H1 (cell line): Measurements from ENCODE around the gene LAMTOR3. TPM values are rescaled to one million over a fixed set of nuclear protein-coding genes. Genes with fewer than 3 reads are reported as not detected.
"Not testable (repeated sequence)": the region's sequence is repeated elsewhere in the genome, so short reads cannot be mapped to it uniquely, and the experiment has no call there.

Source experiments
- CTCF ChIA-PET: fragments of 300-600 bp; sonication (Branson Sonifier 250); formaldehyde crosslinking; loops from one replicate; lab custom pipeline; 2021; ENCODE audit not compliant: partially characterized antibody; lab: Charles Lee
- POLR2A ChIA-PET: fragments of 300-600 bp; sonication (Branson Sonifier 250); formaldehyde crosslinking; loops from one replicate; lab custom pipeline; 2021; ENCODE audit warnings: inconsistent platforms; ENCODE audit not compliant: partially characterized antibody; lab: Charles Lee
- DNase-seq, 2 experiments: peaks; one replicate each; pipeline versions ENCODE4 v3.0.0 to v3.0.0-alpha.2; 2010 to 2022; ENCODE audit warnings: low spot score in 2 of 2, low read depth in 1 of 2, mixed read lengths in 1 of 2
- FAIRE-seq: peaks from 2 replicates; lab custom pipeline; 2011; peaks lifted over from hg19 to GRCh38; lab: Jason Lieb, UNC
- H2AFZ ChIP-seq: 2 replicates; pipeline ENCODE4 v1.8.1; 2012; ENCODE audit warnings: low read length, inconsistent platforms
- H2AK5ac ChIP-seq: 2 replicates; pipeline ENCODE4 v1.6.1; 2013; ENCODE audit warnings: low read depth, low read length
- H2BK120ac ChIP-seq: replicated peaks from 2 replicates; pipeline ENCODE3; 2013; ENCODE audit warnings: low read depth, low read length, inconsistent platforms
- H2BK12ac ChIP-seq: 2 replicates; pipeline ENCODE4 v1.6.1; 2013; ENCODE audit warnings: low read depth, low read length
- H2BK15ac ChIP-seq: 2 replicates; pipeline ENCODE4 v1.6.1; 2013; ENCODE audit warnings: low read length
- H2BK20ac ChIP-seq: 2 replicates; pipeline ENCODE4 v1.6.1; 2013; ENCODE audit warnings: low read length
- H2BK5ac ChIP-seq: 2 replicates; pipeline ENCODE4 v1.6.1; 2013; ENCODE audit warnings: low read depth, low read length
- H3K14ac ChIP-seq: 2 replicates; pipeline ENCODE4 v1.6.1; 2013; ENCODE audit warnings: inconsistent platforms; ENCODE audit not compliant: insufficient read length
- H3K18ac ChIP-seq: 2 replicates; pipeline ENCODE4 v1.6.1; 2013; ENCODE audit warnings: low read length; ENCODE audit errors: extremely low read depth
- H3K23ac ChIP-seq: 2 replicates; pipeline ENCODE4 v1.6.1; 2013; ENCODE audit warnings: inconsistent platforms; ENCODE audit not compliant: insufficient read length
- H3K23me2 ChIP-seq: 2 replicates; pipeline ENCODE4 v1.6.1; 2013; ENCODE audit warnings: low read depth, low read length
- H3K27ac ChIP-seq: 2 replicates; pipeline ENCODE4 v1.6.1; 2011; ENCODE audit warnings: low read depth, low read length, inconsistent platforms
- H3K27me3 ChIP-seq, 4 experiments: replicated peaks in 1 of 4; 1 replicate in 1 of 4; 2 replicates in 3 of 4; pipeline versions ENCODE4 v1.6.1 to v1.8.1; 2011 to 2013; ENCODE audit warnings: low read length in 3 of 4, mild to moderate bottlenecking in 3 of 4, inconsistent platforms in 2 of 4, mixed read lengths in 2 of 4, moderate library complexity in 1 of 4; ENCODE audit not compliant: control insufficient read depth in 3 of 4, insufficient read depth in 3 of 4; ENCODE audit errors: extremely low read depth in 1 of 4
- H3K36me3 ChIP-seq, 4 experiments: 2 replicates each; pipeline versions ENCODE4 v1.6.1 to v1.8.1; 2011 to 2013; ENCODE audit warnings: mild to moderate bottlenecking in 4 of 4, low read length in 3 of 4, moderate library complexity in 2 of 4, control low read depth in 1 of 4, inconsistent platforms in 1 of 4; ENCODE audit not compliant: insufficient read depth in 4 of 4, control insufficient read depth in 2 of 4
- H3K4ac ChIP-seq: replicated peaks from 2 replicates; pipeline ENCODE3; 2013; ENCODE audit warnings: low read length, low read depth, mixed read lengths, inconsistent platforms; ENCODE audit not compliant: insufficient read length
- H3K4me1 ChIP-seq, 4 experiments: replicated peaks in 1 of 4; 1 replicate in 1 of 4; 2 replicates in 3 of 4; pipeline versions ENCODE4 v1.6.1 to v1.8.1; 2011 to 2013; ENCODE audit warnings: low read length in 3 of 4, inconsistent platforms in 2 of 4, mixed read lengths in 1 of 4; ENCODE audit not compliant: insufficient read depth in 4 of 4, control insufficient read depth in 3 of 4
- H3K4me2 ChIP-seq, 2 experiments: 2 replicates each; pipeline versions ENCODE4 v1.6.1 to v1.8.1; 2011 to 2013; ENCODE audit warnings: low read depth in 2 of 2, low read length in 2 of 2, control low read depth in 1 of 2, inconsistent platforms in 1 of 2, mild to moderate bottlenecking in 1 of 2; ENCODE audit not compliant: insufficient read depth in 1 of 2
- H3K4me3 ChIP-seq, 4 experiments: fragments of 200-600, 300-600 bp in 1 of 4; sonication (generic), shearing (Covaris generic), sonication (Bioruptor Twin) in 1 of 4; 2 replicates each; pipeline versions ENCODE4 v1.5.1 to v1.8.1; 2011 to 2016; ENCODE audit warnings: low read length in 4 of 4, low read depth in 3 of 4, control low read depth in 2 of 4, inconsistent platforms in 2 of 4, mild to moderate bottlenecking in 2 of 4, mixed read lengths in 1 of 4, moderate library complexity in 1 of 4; ENCODE audit not compliant: insufficient read depth in 2 of 4; ENCODE audit errors: extremely low read depth in 1 of 4
- H3K56ac ChIP-seq: replicated peaks from 2 replicates; pipeline ENCODE3; 2013; ENCODE audit warnings: low read depth, mild to moderate bottlenecking, mixed read lengths, low read length, inconsistent platforms; ENCODE audit not compliant: insufficient read length
- H3K79me1 ChIP-seq: 2 replicates; pipeline ENCODE4 v1.6.1; 2013; ENCODE audit warnings: low read depth, low read length, control low read depth
- H3K79me2 ChIP-seq, 2 experiments: 2 replicates each; pipeline versions ENCODE4 v1.6.1 to v1.8.1; 2012 to 2013; ENCODE audit warnings: low read length in 2 of 2, mild to moderate bottlenecking in 2 of 2, inconsistent platforms in 1 of 2; ENCODE audit not compliant: insufficient read depth in 2 of 2, control insufficient read depth in 1 of 2
- H3K9ac ChIP-seq, 4 experiments: replicated peaks in 1 of 4; 1 replicate in 1 of 4; 2 replicates in 3 of 4; pipeline versions ENCODE4 v1.6.1 to v1.8.1; 2011 to 2013; ENCODE audit warnings: low read depth in 3 of 4, low read length in 3 of 4, control low read depth in 2 of 4, mild to moderate bottlenecking in 2 of 4, moderate library complexity in 2 of 4, inconsistent platforms in 1 of 4; ENCODE audit errors: extremely low read depth in 1 of 4
- H3K9me3 ChIP-seq, 2 experiments: 2 replicates each; pipeline versions ENCODE4 v1.6.1 to v1.8.1; 2012 to 2013; ENCODE audit warnings: mild to moderate bottlenecking in 2 of 2, moderate library complexity in 2 of 2, control low read depth in 1 of 2, inconsistent platforms in 1 of 2, low read depth in 1 of 2, low read length in 1 of 2, mixed read lengths in 1 of 2; ENCODE audit not compliant: insufficient read depth in 2 of 2
- H4K20me1 ChIP-seq, 2 experiments: replicated peaks in 1 of 2; 2 replicates each; pipeline versions ENCODE3 to v1.8.1; 2011 to 2013; ENCODE audit warnings: inconsistent platforms in 2 of 2, low read length in 2 of 2, mild to moderate bottlenecking in 1 of 2; ENCODE audit not compliant: insufficient read depth in 2 of 2, control insufficient read depth in 1 of 2
- H4K5ac ChIP-seq: 2 replicates; pipeline ENCODE4 v1.6.1; 2013; ENCODE audit warnings: low read length, low read depth, mixed read lengths, inconsistent platforms; ENCODE audit not compliant: insufficient read length
- H4K8ac ChIP-seq: 2 replicates; pipeline ENCODE4 v1.8.0; 2013; ENCODE audit warnings: mild to moderate bottlenecking, moderate library complexity, low read length, inconsistent platforms; ENCODE audit not compliant: insufficient read depth; ENCODE audit errors: extremely low read depth
- H4K91ac ChIP-seq: replicated peaks from 2 replicates; pipeline ENCODE3; 2013; ENCODE audit warnings: low read length, mixed read lengths, inconsistent platforms; ENCODE audit not compliant: insufficient read length
- SRF ChIP-seq: IDR thresholded peaks from 2 replicates; pipeline ENCODE4 v1.6.1; 2011; ENCODE audit warnings: mild to moderate bottlenecking, low read depth, low read length, moderate library complexity
- WGBS, 2 experiments: shearing (Covaris generic) in 1 of 2; methylation state at CpG; one replicate each; pipeline versions ENCODE4 v1.1.6 to v1.1.7; 2013 to 2015; ENCODE audit warnings: low lambda C conversion rate in 2 of 2, mixed read lengths in 2 of 2, inconsistent platforms in 1 of 2, low coverage in 1 of 2, missing lambda C conversion rate in 1 of 2; ENCODE audit not compliant: insufficient replicate concordance in 2 of 2, insufficient coverage in 1 of 2, insufficient read length in 1 of 2; ENCODE audit errors: extremely low coverage in 1 of 2, missing lambda C conversion rate in 1 of 2; 5-methylcytosine and 5-hydroxymethylcytosine counted together
- polyA plus RNA-seq, 7 experiments: library from polyadenylated mRNA; depleted of rRNA in 3 of 7; stranded (reverse) in 5 of 7; unstranded in 2 of 7; fragments of >200 nt in 5 of 7; fragments of 200-250 nt in 2 of 7; gene quantifications; 1 replicate in 5 of 7; 2 replicates in 1 of 7; 4 replicates in 1 of 7; pipeline versions ENCODE4 v1.2.1 to v1.2.3, GENCODE V29; 2011 to 2013; ENCODE audit warnings: missing spikeins in 2 of 7, mixed read lengths in 2 of 7
- total RNA-seq: library from RNA; stranded (reverse); fragmentation: NEBNext Ultra II Directional; extraction: Animal tissue kit (Norgen Biotek cat#: 25700); gene quantifications from 2 replicates; pipeline ENCODE4 v1.2.1, GENCODE V29; 2021

Gene LAMTOR3
- total and polyA plus RNA-seq, 2 of the 8 experiments (the other 6 are each of a cell fraction or from before 2014, with no cell fraction given) = 25.1 to 34.4 TPM

DNA sequence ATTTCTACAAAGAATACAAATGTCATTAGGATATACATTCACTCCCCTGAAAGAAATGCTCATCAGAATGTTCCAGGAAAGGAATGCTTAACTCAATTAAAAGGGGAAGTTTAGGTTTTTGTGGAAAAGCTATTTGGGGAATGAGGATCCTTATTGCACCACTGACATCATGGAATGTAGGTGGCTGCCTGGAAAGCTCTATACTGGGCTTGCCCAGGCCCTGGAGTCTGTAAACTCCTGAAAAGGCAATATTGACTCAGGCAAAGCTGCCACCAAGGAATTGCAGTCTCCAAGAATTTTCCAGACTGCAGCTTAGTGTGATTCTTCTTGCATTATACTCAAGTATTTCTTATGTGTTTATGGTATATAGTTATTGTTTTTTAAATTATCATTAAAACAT lies 61.9 kb downstream of the LAMTOR3 start:
- Histone ChIP-seq H2BK20ac (no peak overlapping the region), H3K4me2 (no peak overlapping the region), H3K56ac (no peak overlapping the region), H3K79me1 (no peaks in the 10 kb centered on the region), H3K18ac (no peak overlapping the region), H2AFZ (no peak overlapping the region), H3K9me3 (no peaks in the 10 kb centered on the region), H3K23me2 (no peaks in the 10 kb centered on the region), H4K8ac (no peak overlapping the region), H3K23ac (no peak overlapping the region), H3K4me1 (no peaks in the 10 kb centered on the region), H3K4ac (no peak overlapping the region), H4K20me1 (no peaks in the 10 kb centered on the region), H4K5ac (no peak overlapping the region), H3K27ac (no peak overlapping the region), H2BK120ac (no peak overlapping the region), H4K91ac (no peak overlapping the region), H3K27me3 (no peaks in the 10 kb centered on the region), H2AK5ac (no peak overlapping the region), H2BK5ac (no peak overlapping the region), H3K9ac (no peak overlapping the region), H3K4me3 (no peak overlapping the region), H3K14ac (no peak overlapping the region), H3K79me2 (no peaks in the 10 kb centered on the region), H2BK12ac (no peak overlapping the region), H2BK15ac (no peak overlapping the region), H3K36me3 (no peaks in the 10 kb centered on the region)
- ChIA-PET CTCF (interaction anchor here (1.6 kb wide), 1 partner anchor 20 kb away, joined by 4 read pairs; no protein-coding TSS in a partner anchor), POLR2A (no interaction called here)
- no peak for FAIRE-seq
- no peak for DNase-seq
- no peak for TF ChIP-seq SRF

DNA sequence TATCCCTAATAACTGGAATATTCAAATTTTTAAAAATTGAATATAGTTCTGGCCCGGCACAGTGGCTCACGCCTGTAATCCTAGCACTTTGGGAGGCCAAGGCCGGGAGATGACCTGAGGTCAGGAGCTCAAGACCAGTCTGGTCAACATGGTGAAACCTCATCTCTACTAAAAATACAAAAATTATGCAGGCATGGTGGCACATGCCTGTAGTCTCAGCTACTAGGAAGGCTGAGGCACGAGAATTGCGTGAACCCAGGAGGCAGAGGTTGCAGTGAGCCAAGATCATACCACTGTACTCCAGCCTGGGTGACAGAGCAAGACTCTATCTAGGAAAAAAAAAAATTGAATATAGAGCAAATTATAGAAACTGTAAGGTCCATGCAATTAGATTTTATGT lies 64.2 kb downstream of the LAMTOR3 start:
- H4K91ac ChIP-seq, H3K9me3 ChIP-seq, H3K4ac ChIP-seq, H2AK5ac ChIP-seq, H3K56ac ChIP-seq, DNase-seq, H2BK20ac ChIP-seq, H3K9ac ChIP-seq, H3K27ac ChIP-seq, H3K36me3 ChIP-seq, H3K4me1 ChIP-seq, H2BK12ac ChIP-seq, H3K18ac ChIP-seq, H3K14ac ChIP-seq, H4K5ac ChIP-seq, H2BK120ac ChIP-seq, H3K23me2 ChIP-seq, H4K20me1 ChIP-seq, H3K23ac ChIP-seq, H3K4me3 ChIP-seq, H4K8ac ChIP-seq, H2AFZ ChIP-seq, POLR2A ChIA-PET, H3K4me2 ChIP-seq, H3K27me3 ChIP-seq, H2BK5ac ChIP-seq, H3K79me1 ChIP-seq, H3K79me2 ChIP-seq, FAIRE-seq, H2BK15ac ChIP-seq: not testable (repeated sequence)
- CTCF ChIA-PET = interaction anchor here (0.6 to 1.7 kb wide), 6 partner anchors 9 to 805 kb away, joined by 3 to 5 read pairs (median 3); partner anchors contain the start of gene DAPP1
- WGBS, 2 experiments = 98% methylated on average over 5 of the region's 5 CpGs; no CpG with 5 or more reads in 1 of the 2 experiments
